H9 (cell line): ENCODE data around the gene SPINT1. TPM values are rescaled to one million over a fixed set of nuclear protein-coding genes. Genes with fewer than 3 reads are reported as not detected.

Source experiments
- DNase-seq: peaks from one replicate; pipeline ENCODE4 v3.0.0-alpha.2; 2017
- H2AFZ ChIP-seq: one replicate; pipeline ENCODE4 v1.6.1; 2013; ENCODE audit warnings: mild to moderate bottlenecking, low read length, control low read depth, moderate library complexity
- H2AK5ac ChIP-seq: 2 replicates; pipeline ENCODE4 v1.6.1; 2013; ENCODE audit warnings: low read length, control low read depth, mixed read lengths; ENCODE audit not compliant: insufficient read length
- H2BK120ac ChIP-seq: one replicate; pipeline ENCODE4 v1.6.1; 2013; ENCODE audit warnings: low read depth, mild to moderate bottlenecking, low read length, control low read depth, inconsistent platforms; ENCODE audit not compliant: poor library complexity, severe bottlenecking
- H2BK12ac ChIP-seq: 2 replicates; pipeline ENCODE4 v1.6.1; 2013; ENCODE audit warnings: low read length, control low read depth, mixed read lengths, low read depth; ENCODE audit not compliant: insufficient read length
- H2BK15ac ChIP-seq: 2 replicates; pipeline ENCODE4 v1.6.1; 2013; ENCODE audit warnings: low read depth, low read length, control low read depth
- H2BK20ac ChIP-seq: one replicate; pipeline ENCODE4 v1.6.1; 2013; ENCODE audit warnings: low read depth, mild to moderate bottlenecking, low read length, control low read depth, inconsistent platforms; ENCODE audit not compliant: poor library complexity, severe bottlenecking
- H2BK5ac ChIP-seq: 2 replicates; pipeline ENCODE4 v1.6.1; 2013; ENCODE audit warnings: low read length, control low read depth, mixed read lengths; ENCODE audit not compliant: insufficient read length
- H3K14ac ChIP-seq: 2 replicates; pipeline ENCODE4 v1.6.1; 2013; ENCODE audit warnings: low read length, control low read depth; ENCODE audit not compliant: insufficient read depth
- H3K18ac ChIP-seq: 2 replicates; pipeline ENCODE4 v1.6.1; 2013; ENCODE audit warnings: low read depth, mild to moderate bottlenecking, mixed read lengths, low read length, control low read depth; ENCODE audit not compliant: insufficient read length
- H3K23ac ChIP-seq: 2 replicates; pipeline ENCODE4 v1.6.1; 2013; ENCODE audit warnings: low read length, control low read depth, mixed read lengths, low read depth; ENCODE audit not compliant: insufficient read length
- H3K23me2 ChIP-seq: 2 replicates; pipeline ENCODE4 v1.6.1; 2013; ENCODE audit warnings: low read depth, mild to moderate bottlenecking, mixed read lengths, low read length, control low read depth; ENCODE audit not compliant: insufficient read length, poor library complexity, severe bottlenecking
- H3K27ac ChIP-seq: 2 replicates; pipeline ENCODE4 v1.5.1; 2013; ENCODE audit warnings: low read length, control low read depth, mixed read lengths, low read depth; ENCODE audit not compliant: insufficient read length
- H3K27me3 ChIP-seq: 2 replicates; pipeline ENCODE4 v1.6.1; 2013; ENCODE audit warnings: low read length, control low read depth, inconsistent platforms; ENCODE audit not compliant: insufficient read depth
- H3K4ac ChIP-seq: 2 replicates; pipeline ENCODE4 v1.6.1; 2013; ENCODE audit warnings: low read depth, mild to moderate bottlenecking, control low read depth, inconsistent platforms, low read length, moderate library complexity
- H3K4me1 ChIP-seq: 2 replicates; pipeline ENCODE4 v1.6.1; 2013; ENCODE audit warnings: low read length, control low read depth, inconsistent platforms; ENCODE audit not compliant: insufficient read depth
- H3K4me2 ChIP-seq: 2 replicates; pipeline ENCODE4 v1.6.1; 2013; ENCODE audit warnings: low read length, control low read depth, mixed read lengths; ENCODE audit not compliant: insufficient read length, insufficient read depth
- H3K56ac ChIP-seq: 2 replicates; pipeline ENCODE4 v1.6.1; 2013; ENCODE audit warnings: low read depth, mild to moderate bottlenecking, mixed read lengths, low read length, control low read depth; ENCODE audit not compliant: insufficient read length
- H3K79me1 ChIP-seq: 2 replicates; pipeline ENCODE4 v1.6.1; 2013; ENCODE audit warnings: low read depth, mild to moderate bottlenecking, moderate library complexity, low read length, control low read depth, inconsistent platforms; ENCODE audit not compliant: insufficient read depth, poor library complexity, severe bottlenecking
- H3K79me2 ChIP-seq: 2 replicates; pipeline ENCODE4 v1.6.1; 2013; ENCODE audit warnings: low read length, control low read depth, inconsistent platforms; ENCODE audit not compliant: insufficient read depth
- H3K9ac ChIP-seq: 2 replicates; pipeline ENCODE4 v1.6.1; 2013; ENCODE audit warnings: low read length, control low read depth, mixed read lengths; ENCODE audit not compliant: insufficient read length; ENCODE audit errors: extremely low read depth
- H3K9me3 ChIP-seq: one replicate; pipeline ENCODE4 v1.6.1; 2013; ENCODE audit warnings: low read depth, low read length, inconsistent platforms; ENCODE audit not compliant: control insufficient read depth
- H3T11ph ChIP-seq: one replicate; pipeline ENCODE4 v1.6.1; 2013; ENCODE audit warnings: mild to moderate bottlenecking, low read length, control low read depth, inconsistent platforms
- H4K20me1 ChIP-seq: one replicate; pipeline ENCODE4 v1.6.1; 2013; ENCODE audit not compliant: control insufficient read depth, insufficient read length, insufficient read depth
- H4K5ac ChIP-seq: 2 replicates; pipeline ENCODE4 v1.6.1; 2013; ENCODE audit warnings: low read depth, mild to moderate bottlenecking, mixed read lengths, low read length, control low read depth; ENCODE audit not compliant: insufficient read length
- H4K8ac ChIP-seq: replicated peaks from 2 replicates; pipeline ENCODE4 v1.6.1; 2013; ENCODE audit warnings: low read length, control low read depth, mixed read lengths, low read depth; ENCODE audit not compliant: insufficient read length
- H4K91ac ChIP-seq: 2 replicates; pipeline ENCODE4 v1.6.1; 2013; ENCODE audit warnings: low read depth, mild to moderate bottlenecking, moderate library complexity, mixed read lengths, low read length, control low read depth; ENCODE audit not compliant: insufficient read length
- H3K27ac Mint-ChIP-seq, 3 experiments: 2 replicates in 2 of 3; 3 replicates in 1 of 3; pipeline ENCODE4 v1.8.0; 2020 to 2021; ENCODE audit warnings: mixed read lengths in 3 of 3, mild to moderate bottlenecking in 1 of 3, moderate library complexity in 1 of 3
- H3K27me3 Mint-ChIP-seq: 2 replicates; pipeline ENCODE4 v1.8.0; 2021; ENCODE audit warnings: low read depth, mild to moderate bottlenecking, moderate library complexity, mixed read lengths
- H3K36me3 Mint-ChIP-seq, 3 experiments: 2 replicates in 2 of 3; 3 replicates in 1 of 3; pipeline ENCODE4 v1.8.0; 2020 to 2021; ENCODE audit warnings: low read depth in 3 of 3, mixed read lengths in 3 of 3; ENCODE audit not compliant: insufficient read depth in 1 of 3
- H3K4me1 Mint-ChIP-seq, 2 experiments: 2 replicates each; pipeline ENCODE4 v1.8.0; 2020; ENCODE audit warnings: mixed read lengths in 2 of 2
- H3K4me3 Mint-ChIP-seq, 2 experiments: 2 replicates in 1 of 2; 3 replicates in 1 of 2; pipeline ENCODE4 v1.8.0; 2020 to 2021; ENCODE audit warnings: mild to moderate bottlenecking in 2 of 2, mixed read lengths in 2 of 2, moderate library complexity in 1 of 2
- H3K9me3 Mint-ChIP-seq, 2 experiments: 2 replicates in 1 of 2; 3 replicates in 1 of 2; pipeline ENCODE4 v1.8.0; 2020; ENCODE audit warnings: mild to moderate bottlenecking in 2 of 2, mixed read lengths in 2 of 2, moderate library complexity in 1 of 2
- CTCF ChIP-seq: fragments of 200-600 bp; sonication (generic); conservative IDR thresholded peaks from 3 replicates; pipeline ENCODE4 v1.8.0; 2021; ENCODE audit warnings: antibody characterized with exemption, mild to moderate bottlenecking
- WGBS: extraction: QIAGEN DNeasy Blood & Tissue Kit; methylation state at CpG from one replicate; pipeline ENCODE4 v1.1.7; 2013; ENCODE audit warnings: missing lambda C conversion rate, low lambda C conversion rate, mixed read lengths; ENCODE audit not compliant: insufficient read length; ENCODE audit errors: extremely low coverage; 5-methylcytosine and 5-hydroxymethylcytosine counted together
- total RNA-seq: library from RNA; stranded (reverse); gene quantifications from 2 replicates; pipeline ENCODE4 v1.2.1, GENCODE V29; 2021

Gene SPINT1
- total RNA-seq, 1 experiment from 2014 or later, result 130 TPM

DNA sequence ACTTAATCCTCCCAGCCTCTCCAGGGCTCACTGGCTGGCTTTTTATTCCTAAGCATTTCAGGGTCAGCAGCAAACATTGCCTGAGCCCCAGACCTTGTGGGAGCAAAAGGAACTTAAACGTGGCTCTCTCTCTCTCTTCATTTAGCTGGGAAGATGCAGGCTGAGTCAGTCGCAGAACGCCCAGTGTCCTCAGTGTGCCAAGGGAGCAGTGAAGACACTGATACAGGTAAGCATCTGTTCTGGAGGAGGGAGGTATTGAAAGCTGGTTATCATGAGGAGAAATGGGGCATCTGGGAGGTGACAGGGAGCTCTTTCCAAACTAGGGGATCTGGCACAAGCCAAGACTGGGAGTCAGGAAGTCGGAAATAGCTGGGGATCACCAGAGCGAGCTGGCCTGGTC lies 25.8 kb downstream of the SPINT1 start:
- Mint-ChIP-seq H3K4me3 (no peak overlapping the region), H3K9me3 (no peaks in the 10 kb centered on the region), H3K27me3 (peaks cover 2% of the 10 kb centered on the region), H3K27ac (no peak overlapping the region; a peak in 1 of 7 replicates), H3K4me1 (peaks cover 19 to 34% of the 10 kb centered on the region in 2 experiments), H3K36me3 (no peaks in the 10 kb centered on the region)
- Histone ChIP-seq H3K27ac (no peak overlapping the region), H3K14ac (no peak overlapping the region), H3K79me2 (no peaks in the 10 kb centered on the region), H2AFZ (no peak overlapping the region), H2BK15ac (no peak overlapping the region), H3K27me3 (no peaks in the 10 kb centered on the region), H3T11ph (no peak overlapping the region), H2BK5ac (no peak overlapping the region), H3K56ac (no peak overlapping the region), H3K18ac (no peak overlapping the region), H2BK120ac (no peak overlapping the region), H3K4me1 (no peaks in the 10 kb centered on the region; the same call in 1 of the 2 replicates), H2AK5ac (no peak overlapping the region), H3K23me2 (peaks cover 3% of the 10 kb centered on the region), H3K79me1 (no peaks in the 10 kb centered on the region), H3K9ac (no peak overlapping the region), H4K91ac (no peak overlapping the region), H4K8ac (no peak overlapping the region), H2BK20ac (no peak overlapping the region), H4K20me1 (no peaks in the 10 kb centered on the region), H3K4ac (no peak overlapping the region), H4K5ac (no peak overlapping the region), H2BK12ac (no peak overlapping the region), H3K4me2 (no peak overlapping the region), H3K9me3 (no peaks in the 10 kb centered on the region), H3K23ac (no peak overlapping the region)
- no peak for DNase-seq
- WGBS, result no CpG with 5 or more reads among the region's 5 CpGs
- TF ChIP-seq CTCF, result no peak
